H1 (cell line): ENCODE measurements around the gene CYP4F11. TPM values are rescaled to one million over a fixed set of nuclear protein-coding genes. Genes with fewer than 3 reads are reported as not detected.

ENCODE experiments used
- CTCF ChIA-PET: fragments of 300-600 bp; sonication (Branson Sonifier 250); formaldehyde crosslinking; loops from one replicate; lab custom pipeline; 2021; ENCODE audit not compliant: partially characterized antibody; lab: Charles Lee
- POLR2A ChIA-PET: fragments of 300-600 bp; sonication (Branson Sonifier 250); formaldehyde crosslinking; loops from one replicate; lab custom pipeline; 2021; ENCODE audit warnings: inconsistent platforms; ENCODE audit not compliant: partially characterized antibody; lab: Charles Lee
- DNase-seq, 2 experiments: peaks; one replicate each; pipeline versions ENCODE4 v3.0.0 to v3.0.0-alpha.2; 2010 to 2022; ENCODE audit warnings: low spot score in 2 of 2, low read depth in 1 of 2, mixed read lengths in 1 of 2
- FAIRE-seq: peaks from 2 replicates; lab custom pipeline; 2011; peaks lifted over from hg19 to GRCh38; lab: Jason Lieb, UNC
- H2AFZ ChIP-seq: 2 replicates; pipeline ENCODE4 v1.8.1; 2012; ENCODE audit warnings: low read length, inconsistent platforms
- H2AK5ac ChIP-seq: 2 replicates; pipeline ENCODE4 v1.6.1; 2013; ENCODE audit warnings: low read depth, low read length
- H2BK120ac ChIP-seq: replicated peaks from 2 replicates; pipeline ENCODE3; 2013; ENCODE audit warnings: low read depth, low read length, inconsistent platforms
- H2BK12ac ChIP-seq: 2 replicates; pipeline ENCODE4 v1.6.1; 2013; ENCODE audit warnings: low read depth, low read length
- H2BK15ac ChIP-seq: 2 replicates; pipeline ENCODE4 v1.6.1; 2013; ENCODE audit warnings: low read length
- H2BK20ac ChIP-seq: 2 replicates; pipeline ENCODE4 v1.6.1; 2013; ENCODE audit warnings: low read length
- H2BK5ac ChIP-seq: 2 replicates; pipeline ENCODE4 v1.6.1; 2013; ENCODE audit warnings: low read depth, low read length
- H3K14ac ChIP-seq: 2 replicates; pipeline ENCODE4 v1.6.1; 2013; ENCODE audit warnings: inconsistent platforms; ENCODE audit not compliant: insufficient read length
- H3K18ac ChIP-seq: 2 replicates; pipeline ENCODE4 v1.6.1; 2013; ENCODE audit warnings: low read length; ENCODE audit errors: extremely low read depth
- H3K23ac ChIP-seq: 2 replicates; pipeline ENCODE4 v1.6.1; 2013; ENCODE audit warnings: inconsistent platforms; ENCODE audit not compliant: insufficient read length
- H3K23me2 ChIP-seq: 2 replicates; pipeline ENCODE4 v1.6.1; 2013; ENCODE audit warnings: low read depth, low read length
- H3K27ac ChIP-seq: 2 replicates; pipeline ENCODE4 v1.6.1; 2011; ENCODE audit warnings: low read depth, low read length, inconsistent platforms
- H3K27me3 ChIP-seq, 4 experiments: replicated peaks in 1 of 4; 1 replicate in 1 of 4; 2 replicates in 3 of 4; pipeline versions ENCODE4 v1.6.1 to v1.8.1; 2011 to 2013; ENCODE audit warnings: low read length in 3 of 4, mild to moderate bottlenecking in 3 of 4, inconsistent platforms in 2 of 4, mixed read lengths in 2 of 4, moderate library complexity in 1 of 4; ENCODE audit not compliant: control insufficient read depth in 3 of 4, insufficient read depth in 3 of 4; ENCODE audit errors: extremely low read depth in 1 of 4
- H3K36me3 ChIP-seq, 4 experiments: 2 replicates each; pipeline versions ENCODE4 v1.6.1 to v1.8.1; 2011 to 2013; ENCODE audit warnings: mild to moderate bottlenecking in 4 of 4, low read length in 3 of 4, moderate library complexity in 2 of 4, control low read depth in 1 of 4, inconsistent platforms in 1 of 4; ENCODE audit not compliant: insufficient read depth in 4 of 4, control insufficient read depth in 2 of 4
- H3K4ac ChIP-seq: replicated peaks from 2 replicates; pipeline ENCODE3; 2013; ENCODE audit warnings: low read length, low read depth, mixed read lengths, inconsistent platforms; ENCODE audit not compliant: insufficient read length
- H3K4me1 ChIP-seq, 4 experiments: replicated peaks in 1 of 4; 1 replicate in 1 of 4; 2 replicates in 3 of 4; pipeline versions ENCODE4 v1.6.1 to v1.8.1; 2011 to 2013; ENCODE audit warnings: low read length in 3 of 4, inconsistent platforms in 2 of 4, mixed read lengths in 1 of 4; ENCODE audit not compliant: insufficient read depth in 4 of 4, control insufficient read depth in 3 of 4
- H3K4me2 ChIP-seq, 2 experiments: 2 replicates each; pipeline versions ENCODE4 v1.6.1 to v1.8.1; 2011 to 2013; ENCODE audit warnings: low read depth in 2 of 2, low read length in 2 of 2, control low read depth in 1 of 2, inconsistent platforms in 1 of 2, mild to moderate bottlenecking in 1 of 2; ENCODE audit not compliant: insufficient read depth in 1 of 2
- H3K4me3 ChIP-seq, 4 experiments: fragments of 200-600, 300-600 bp in 1 of 4; sonication (generic), shearing (Covaris generic), sonication (Bioruptor Twin) in 1 of 4; 2 replicates each; pipeline versions ENCODE4 v1.5.1 to v1.8.1; 2011 to 2016; ENCODE audit warnings: low read length in 4 of 4, low read depth in 3 of 4, control low read depth in 2 of 4, inconsistent platforms in 2 of 4, mild to moderate bottlenecking in 2 of 4, mixed read lengths in 1 of 4, moderate library complexity in 1 of 4; ENCODE audit not compliant: insufficient read depth in 2 of 4; ENCODE audit errors: extremely low read depth in 1 of 4
- H3K56ac ChIP-seq: replicated peaks from 2 replicates; pipeline ENCODE3; 2013; ENCODE audit warnings: low read depth, mild to moderate bottlenecking, mixed read lengths, low read length, inconsistent platforms; ENCODE audit not compliant: insufficient read length
- H3K79me1 ChIP-seq: 2 replicates; pipeline ENCODE4 v1.6.1; 2013; ENCODE audit warnings: low read depth, low read length, control low read depth
- H3K79me2 ChIP-seq, 2 experiments: 2 replicates each; pipeline versions ENCODE4 v1.6.1 to v1.8.1; 2012 to 2013; ENCODE audit warnings: low read length in 2 of 2, mild to moderate bottlenecking in 2 of 2, inconsistent platforms in 1 of 2; ENCODE audit not compliant: insufficient read depth in 2 of 2, control insufficient read depth in 1 of 2
- H3K9ac ChIP-seq, 4 experiments: replicated peaks in 1 of 4; 1 replicate in 1 of 4; 2 replicates in 3 of 4; pipeline versions ENCODE4 v1.6.1 to v1.8.1; 2011 to 2013; ENCODE audit warnings: low read depth in 3 of 4, low read length in 3 of 4, control low read depth in 2 of 4, mild to moderate bottlenecking in 2 of 4, moderate library complexity in 2 of 4, inconsistent platforms in 1 of 4; ENCODE audit errors: extremely low read depth in 1 of 4
- H3K9me3 ChIP-seq, 2 experiments: 2 replicates each; pipeline versions ENCODE4 v1.6.1 to v1.8.1; 2012 to 2013; ENCODE audit warnings: mild to moderate bottlenecking in 2 of 2, moderate library complexity in 2 of 2, control low read depth in 1 of 2, inconsistent platforms in 1 of 2, low read depth in 1 of 2, low read length in 1 of 2, mixed read lengths in 1 of 2; ENCODE audit not compliant: insufficient read depth in 2 of 2
- H4K20me1 ChIP-seq, 2 experiments: replicated peaks in 1 of 2; 2 replicates each; pipeline versions ENCODE3 to v1.8.1; 2011 to 2013; ENCODE audit warnings: inconsistent platforms in 2 of 2, low read length in 2 of 2, mild to moderate bottlenecking in 1 of 2; ENCODE audit not compliant: insufficient read depth in 2 of 2, control insufficient read depth in 1 of 2
- H4K5ac ChIP-seq: 2 replicates; pipeline ENCODE4 v1.6.1; 2013; ENCODE audit warnings: low read length, low read depth, mixed read lengths, inconsistent platforms; ENCODE audit not compliant: insufficient read length
- H4K8ac ChIP-seq: 2 replicates; pipeline ENCODE4 v1.8.0; 2013; ENCODE audit warnings: mild to moderate bottlenecking, moderate library complexity, low read length, inconsistent platforms; ENCODE audit not compliant: insufficient read depth; ENCODE audit errors: extremely low read depth
- H4K91ac ChIP-seq: replicated peaks from 2 replicates; pipeline ENCODE3; 2013; ENCODE audit warnings: low read length, mixed read lengths, inconsistent platforms; ENCODE audit not compliant: insufficient read length
- BRCA1 ChIP-seq: IDR thresholded peaks from 2 replicates; pipeline ENCODE4 v1.6.1; 2012; ENCODE audit warnings: low read depth, low read length, improper control_type of control experiment
- EP300 ChIP-seq, 2 experiments: IDR thresholded peaks; 1 replicate in 1 of 2; 2 replicates in 1 of 2; pipeline ENCODE4 v1.6.1; 2011 to 2012; ENCODE audit warnings: low read depth in 2 of 2, low read length in 2 of 2, mild to moderate bottlenecking in 2 of 2, borderline replicate concordance in 1 of 2, inconsistent platforms in 1 of 2, moderate library complexity in 1 of 2
- HDAC2 ChIP-seq, 2 experiments: fragments of 300-600 bp in 1 of 2; sonication (generic) in 1 of 2; IDR thresholded peaks; 2 replicates each; pipeline ENCODE4 v1.6.1; 2011 to 2012; ENCODE audit warnings: low read depth in 2 of 2, low read length in 2 of 2, mild to moderate bottlenecking in 2 of 2, moderate library complexity in 2 of 2, borderline replicate concordance in 1 of 2, inconsistent platforms in 1 of 2
- POLR2A ChIP-seq, 2 experiments: IDR thresholded peaks; 1 replicate in 1 of 2; 2 replicates in 1 of 2; pipeline ENCODE4 v1.6.1; 2011; ENCODE audit warnings: low read depth in 2 of 2, low read length in 2 of 2, mild to moderate bottlenecking in 2 of 2; ENCODE audit errors: control extremely low read depth in 1 of 2
- RAD21 ChIP-seq, 2 experiments: IDR thresholded peaks in 1 of 2; conservative IDR thresholded peaks in 1 of 2; 2 replicates each; pipeline ENCODE4 v1.6.1; 2011; ENCODE audit warnings: low read depth in 2 of 2, low read length in 2 of 2, improper control_type of control experiment in 1 of 2, inconsistent platforms in 1 of 2, mild to moderate bottlenecking in 1 of 2, moderate library complexity in 1 of 2
- WGBS, 2 experiments: shearing (Covaris generic) in 1 of 2; methylation state at CpG; one replicate each; pipeline versions ENCODE4 v1.1.6 to v1.1.7; 2013 to 2015; ENCODE audit warnings: low lambda C conversion rate in 2 of 2, mixed read lengths in 2 of 2, inconsistent platforms in 1 of 2, low coverage in 1 of 2, missing lambda C conversion rate in 1 of 2; ENCODE audit not compliant: insufficient replicate concordance in 2 of 2, insufficient coverage in 1 of 2, insufficient read length in 1 of 2; ENCODE audit errors: extremely low coverage in 1 of 2, missing lambda C conversion rate in 1 of 2; 5-methylcytosine and 5-hydroxymethylcytosine counted together
- polyA plus RNA-seq, 7 experiments: library from polyadenylated mRNA; depleted of rRNA in 3 of 7; stranded (reverse) in 5 of 7; unstranded in 2 of 7; fragments of >200 nt in 5 of 7; fragments of 200-250 nt in 2 of 7; gene quantifications; 1 replicate in 5 of 7; 2 replicates in 1 of 7; 4 replicates in 1 of 7; pipeline versions ENCODE4 v1.2.1 to v1.2.3, GENCODE V29; 2011 to 2013; ENCODE audit warnings: missing spikeins in 2 of 7, mixed read lengths in 2 of 7
- total RNA-seq: library from RNA; stranded (reverse); fragmentation: NEBNext Ultra II Directional; extraction: Animal tissue kit (Norgen Biotek cat#: 25700); gene quantifications from 2 replicates; pipeline ENCODE4 v1.2.1, GENCODE V29; 2021

The CYP4F11 gene
- total and polyA plus RNA-seq, 2 of the 8 experiments (the other 6 are each of a cell fraction or from before 2014, with no cell fraction given): not detected

GRCh38 chr19:15923702-15924101 is 10.6 kb downstream of the CYP4F11 start:
- Histone ChIP-seq H3K18ac (no peak overlapping the region), H4K20me1 (no peaks in the 10 kb centered on the region), H3K4me1 (no peaks in the 10 kb centered on the region), H3K27me3 (no peaks in the 10 kb centered on the region), H2AK5ac (no peak overlapping the region), H2BK120ac (no peak overlapping the region), H2BK5ac (no peak overlapping the region), H2BK15ac (no peak overlapping the region), H3K23ac (no peak overlapping the region), H3K9ac (no peak overlapping the region), H3K4me2 (no peak overlapping the region), H3K14ac (no peak overlapping the region), H4K5ac (no peak overlapping the region), H3K4me3 (no peak overlapping the region), H3K56ac (no peak overlapping the region), H2AFZ (no peak overlapping the region), H3K79me2 (no peaks in the 10 kb centered on the region), H3K23me2 (no peaks in the 10 kb centered on the region; the same call in 1 of the 2 replicates), H2BK12ac (no peak overlapping the region), H3K27ac (no peak overlapping the region), H4K8ac (no peak overlapping the region), H4K91ac (no peak overlapping the region), H3K4ac (no peak overlapping the region), H3K36me3 (no peaks in the 10 kb centered on the region), H2BK20ac (no peak overlapping the region), H3K79me1 (no peaks in the 10 kb centered on the region), H3K9me3 (peaks cover 72 to 87% of the 10 kb centered on the region in 2 experiments)
- FAIRE-seq (no peak), DNase-seq (no peak)
- ChIA-PET POLR2A (no interaction called here), CTCF (no interaction called here)
- TF ChIP-seq RAD21 (IDR thresholded peaks at IDR 0.05 in 1 of 2, conservative IDR thresholded peaks at IDR 0.05 in 1 of 2; ENCODE audit: low read depth in 2 of 2, low read length in 2 of 2) (no peak), HDAC2 (IDR thresholded peaks at IDR 0.05; ENCODE audit: borderline replicate concordance in 1 of 2, low read depth in 2 of 2, low read length in 2 of 2) (no peak), EP300 (IDR thresholded peaks at IDR 0.05; ENCODE audit: borderline replicate concordance in 1 of 2, low read depth in 2 of 2, low read length in 2 of 2) (no peak), POLR2A (IDR thresholded peaks at IDR 0.05; ENCODE audit: control extremely low read depth in 1 of 2, low read depth in 2 of 2, low read length in 2 of 2) (no peak), BRCA1 (no peak)
- WGBS, 2 experiments: 74% methylated on average over 4 of the region's 8 CpGs; no CpG with 5 or more reads in 1 of the 2 experiments
